GM21367 (cell line): ENCODE measurements around the gene EXOC3L1.

Experiments
- ATAC-seq: cut with Tn5 transposase; IDR thresholded peaks from one replicate; pipeline ENCODE4 v1.9.1; 2021; ENCODE audit not compliant: unreplicated experiment

The EXOC3L1 gene

DNA sequence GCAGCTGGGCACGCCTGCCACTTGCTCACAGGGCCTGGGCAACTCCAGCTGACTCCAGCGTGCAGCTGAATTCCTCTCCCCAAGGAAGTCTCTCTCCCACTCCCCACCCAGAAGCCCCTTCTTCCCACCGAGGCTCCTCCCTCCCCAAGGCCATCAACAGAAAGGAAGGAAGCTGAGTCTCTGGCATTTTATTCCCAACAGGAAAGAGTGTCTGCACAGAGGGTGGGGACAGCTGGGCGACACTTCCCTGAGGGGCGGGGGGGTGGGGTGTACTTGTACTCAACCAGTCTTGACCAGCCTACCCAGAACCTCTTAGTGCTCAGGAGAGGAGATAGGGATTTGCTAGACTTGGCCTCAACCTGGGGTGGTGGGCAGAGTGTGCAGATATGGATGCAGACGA is at the start of gene EXOC3L1:
EXOC3L1 (minus strand) TSS at position 96 of the 400 bp plus-strand sequence. CDS start 460 bp downstream, outside the sequence.
- ATAC-seq = no peak

- no peak for ATAC-seq
Observed at GRCh38 chr16:67238806-67239470, 49.0 kb upstream of the EXOC3L1 start.

GRCh38 chr16:67238278-67238575 is 48.3 kb upstream of the EXOC3L1 start:
- no peak for ATAC-seq

- ATAC-seq = no peak
Observed at GRCh38 chr16:67237396-67238277, 47.7 kb upstream of the EXOC3L1 start.

DNA sequence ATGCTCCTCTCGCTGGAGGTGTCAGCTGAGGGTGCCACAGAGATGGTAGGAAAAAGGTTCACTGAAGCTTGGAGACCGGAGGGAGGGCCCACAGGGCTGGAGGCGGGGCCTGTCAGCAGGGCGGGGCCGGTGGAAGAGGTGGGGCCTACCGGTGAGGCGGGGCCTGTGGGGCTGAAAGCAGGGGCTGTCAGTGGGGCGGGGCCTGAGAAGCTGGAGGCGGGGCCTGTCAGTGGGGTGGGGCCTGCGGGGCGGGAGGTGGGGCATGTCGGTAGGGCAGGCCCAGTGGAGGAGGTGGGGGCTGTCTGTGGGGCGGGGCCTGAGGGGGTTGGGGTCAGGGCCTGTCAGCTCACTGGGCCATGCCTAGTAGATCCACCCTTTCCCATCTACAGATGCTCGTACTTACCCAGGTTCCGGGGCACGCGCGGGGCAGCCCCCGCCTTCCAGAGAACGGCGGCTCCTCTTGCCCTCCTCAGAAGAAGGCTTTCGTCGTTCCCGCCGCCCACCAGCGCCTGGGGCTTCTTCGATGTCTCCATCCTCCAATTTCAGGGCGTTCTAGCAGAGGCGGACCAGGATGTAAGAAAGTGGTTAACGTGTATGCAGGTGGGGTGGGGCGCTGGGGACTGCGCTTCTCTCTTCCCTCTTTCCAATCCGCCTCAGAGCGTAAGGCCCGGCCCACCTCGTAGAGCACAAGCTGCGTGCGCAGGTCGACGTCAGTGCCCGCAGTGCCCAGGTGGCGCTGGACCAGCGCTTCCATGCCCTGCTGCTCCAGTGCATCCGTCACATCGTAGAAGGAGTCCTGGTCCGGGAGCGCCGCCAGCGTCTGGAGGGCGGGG is 46.8 kb upstream of the EXOC3L1 start:
- no peak for ATAC-seq

GRCh38 chr16:67235816-67236562 is 46.1 kb upstream of the EXOC3L1 start:
- no peak for ATAC-seq

DNA sequence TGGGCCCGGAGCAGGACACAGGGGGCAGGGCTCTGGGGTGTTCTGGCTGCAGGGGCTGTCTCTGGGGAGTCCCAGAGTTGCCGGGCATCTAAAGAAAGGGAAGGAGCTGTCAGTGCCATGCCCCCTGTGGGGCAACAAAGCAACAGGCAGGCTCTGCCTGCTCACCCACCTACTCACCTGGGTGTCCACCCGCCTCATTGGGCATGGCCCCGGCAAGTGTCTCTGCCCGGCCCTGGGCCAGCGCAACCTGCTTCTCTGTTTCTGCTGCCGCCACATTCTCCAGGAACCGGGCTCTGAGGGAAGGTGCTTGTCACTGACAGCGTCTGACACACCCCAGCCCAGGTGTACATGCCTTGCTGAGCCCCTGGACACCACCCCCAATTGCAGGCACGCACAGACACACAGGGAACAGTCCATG is 44.3 kb upstream of the EXOC3L1 start:
- no peak for ATAC-seq

GRCh38 chr16:67233596-67233995 is 43.7 kb upstream of the EXOC3L1 start:
- ATAC-seq = no peak

DNA sequence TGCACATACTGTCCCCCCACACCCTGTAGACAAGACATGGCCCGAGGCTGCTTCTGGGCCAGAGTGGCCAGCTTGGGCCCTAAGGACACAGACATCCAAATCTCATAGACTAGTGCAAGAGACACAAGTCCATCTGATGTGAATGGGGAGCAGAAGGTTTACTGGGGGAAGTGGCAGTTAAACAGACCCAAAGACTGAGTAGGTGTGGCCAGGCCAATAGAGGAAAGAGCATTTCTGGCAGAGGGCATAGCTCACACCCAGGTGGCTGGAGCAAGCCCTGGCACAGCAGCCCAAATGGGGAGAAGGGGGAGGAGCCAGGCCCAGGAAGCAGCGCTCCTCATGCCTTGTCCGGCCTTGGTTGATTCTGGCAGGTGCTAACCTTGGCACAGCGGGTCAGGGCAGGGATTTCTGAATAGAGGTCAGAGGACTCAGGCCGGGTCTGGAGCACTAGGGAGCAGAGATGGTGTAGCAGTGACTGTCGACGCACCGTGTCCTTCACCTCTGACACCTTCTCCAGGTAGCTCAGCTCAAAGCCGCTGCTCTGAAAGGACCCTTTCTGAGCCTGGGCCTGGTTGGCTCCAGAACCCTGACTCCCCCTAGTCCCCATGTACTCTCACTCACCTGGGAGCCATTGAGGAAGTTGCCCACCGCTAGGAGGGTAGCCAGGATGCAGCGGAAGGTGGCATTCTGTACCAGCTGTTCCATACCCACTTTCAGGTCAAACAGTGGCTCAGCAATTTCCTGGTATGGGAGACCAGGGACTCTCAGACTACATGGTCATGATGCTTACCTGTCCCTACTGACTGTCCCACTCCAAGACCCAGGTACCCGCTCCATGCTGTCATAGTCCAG is 41.1 kb upstream of the EXOC3L1 start:
- ATAC-seq = no peak

- no peak for ATAC-seq
Observed at GRCh38 chr16:67229906-67230808, 40.2 kb upstream of the EXOC3L1 start.

DNA sequence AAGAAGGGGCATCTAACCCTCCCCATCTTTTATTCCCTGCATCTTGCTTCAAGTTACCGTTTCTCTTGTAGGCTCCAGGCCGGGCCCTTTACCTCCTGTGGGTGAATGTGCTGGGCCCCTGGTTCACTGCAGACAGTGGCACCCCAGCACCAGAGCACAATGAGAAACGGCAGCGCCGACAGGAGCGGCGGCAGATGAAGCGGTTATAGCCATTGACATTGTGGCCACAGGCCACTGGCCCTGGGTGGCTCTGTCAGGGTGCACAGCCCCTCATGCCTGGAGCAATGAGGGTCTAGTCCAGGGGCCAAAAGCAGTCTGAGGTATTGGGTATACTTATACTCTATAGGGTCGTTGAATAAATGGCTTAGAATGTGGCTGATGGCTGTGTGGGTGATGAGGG is 39.0 kb upstream of the EXOC3L1 start:
- ATAC-seq = no peak

DNA sequence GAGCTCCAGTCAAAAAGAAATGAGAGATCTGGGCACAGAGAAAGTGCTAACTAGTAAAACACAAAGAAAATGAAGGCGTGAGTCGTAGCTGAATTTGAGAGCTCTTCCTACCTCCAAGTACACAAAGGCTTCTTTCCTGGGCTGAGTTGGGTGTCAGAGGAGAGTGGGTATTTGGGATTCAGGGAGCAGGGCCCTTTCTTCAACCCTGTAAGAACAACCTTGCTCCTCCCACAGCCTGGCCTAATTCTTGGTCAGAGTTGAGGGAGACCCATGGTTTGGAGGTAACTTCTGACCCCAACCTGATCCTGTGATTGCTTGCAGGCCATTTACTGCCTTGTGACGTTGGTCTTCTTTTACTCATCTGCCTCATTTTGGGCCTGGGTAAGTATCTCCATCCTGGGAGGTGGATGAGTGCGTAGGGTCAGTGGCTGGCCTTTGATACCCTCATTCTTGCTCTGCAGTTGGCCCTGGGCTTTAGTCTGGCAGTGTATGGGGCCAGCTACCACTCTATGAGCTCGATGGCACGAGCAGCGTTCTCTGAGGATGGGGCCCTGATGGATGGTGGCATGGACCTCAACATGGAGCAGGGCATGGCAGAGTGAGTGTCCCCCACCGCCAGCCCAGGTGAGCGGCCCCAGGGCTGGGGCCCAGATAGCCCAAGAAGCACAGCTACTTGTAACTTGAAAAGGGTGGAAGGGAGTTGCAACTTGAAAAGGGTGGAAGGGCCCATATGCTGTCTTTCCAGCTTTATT is 38.3 kb upstream of the EXOC3L1 start:
- no peak for ATAC-seq

DNA sequence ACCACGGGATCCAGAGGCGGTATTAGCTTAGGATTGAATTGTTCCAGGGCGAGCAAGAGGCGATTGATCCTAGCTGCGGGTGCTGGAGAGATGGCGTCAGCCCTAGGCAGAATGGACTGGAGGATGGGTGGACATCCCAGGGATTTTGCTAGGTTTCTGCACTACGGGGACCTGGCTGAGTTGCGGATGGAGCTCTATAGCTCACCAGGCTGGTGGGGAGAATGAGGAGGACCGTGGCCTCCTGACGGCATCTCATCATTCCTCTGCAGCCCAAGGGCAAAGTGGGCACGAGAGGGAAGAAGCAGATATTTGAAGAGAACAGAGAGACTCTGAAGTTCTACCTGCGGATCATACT is 37.6 kb upstream of the EXOC3L1 start:
- no peak for ATAC-seq

DNA sequence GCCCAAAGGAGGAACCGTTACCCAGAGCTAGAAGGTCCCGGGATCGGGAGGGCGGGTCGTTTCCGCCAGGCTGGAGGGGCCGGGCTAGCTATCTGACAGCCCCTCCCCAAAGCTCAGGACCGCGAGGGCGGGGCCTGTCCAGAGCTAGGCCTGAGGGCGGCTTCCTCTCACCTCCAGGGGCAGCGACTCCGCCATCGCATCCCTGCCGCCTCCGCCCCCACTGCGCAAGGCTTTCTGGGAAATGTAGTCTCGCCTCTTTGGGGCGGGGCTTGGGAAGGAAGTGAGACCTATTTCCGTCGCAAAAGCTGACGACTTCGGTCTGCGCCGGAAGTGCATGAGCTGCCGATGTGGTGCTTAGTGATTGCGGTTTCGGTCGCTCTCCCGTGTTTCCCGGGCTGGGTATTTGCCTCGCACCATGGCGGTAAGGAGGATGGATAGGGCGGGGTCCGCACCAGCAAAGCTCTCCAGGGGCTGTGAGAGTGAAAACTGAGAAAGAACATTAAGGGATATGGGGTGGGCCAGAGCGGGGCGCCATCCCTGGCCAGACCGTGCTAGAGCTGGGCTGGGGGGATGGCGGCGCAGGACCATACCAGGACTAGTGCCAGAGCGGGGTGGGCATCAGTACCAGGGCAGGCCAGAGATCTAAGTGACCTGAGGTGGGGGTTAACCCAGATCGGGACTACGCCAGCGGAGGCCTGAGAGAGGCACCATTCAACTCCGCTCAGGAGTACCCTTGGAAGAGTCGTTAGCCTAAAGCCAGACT is 37.0 kb upstream of the EXOC3L1 start, which contains the start of gene TMEM208:
TMEM208 (plus strand) TSS at position 327 of the 763 bp plus-strand sequence; CDS start at position 416, 89 bp downstream.
- peak; percentile 84 for ATAC-seq

DNA sequence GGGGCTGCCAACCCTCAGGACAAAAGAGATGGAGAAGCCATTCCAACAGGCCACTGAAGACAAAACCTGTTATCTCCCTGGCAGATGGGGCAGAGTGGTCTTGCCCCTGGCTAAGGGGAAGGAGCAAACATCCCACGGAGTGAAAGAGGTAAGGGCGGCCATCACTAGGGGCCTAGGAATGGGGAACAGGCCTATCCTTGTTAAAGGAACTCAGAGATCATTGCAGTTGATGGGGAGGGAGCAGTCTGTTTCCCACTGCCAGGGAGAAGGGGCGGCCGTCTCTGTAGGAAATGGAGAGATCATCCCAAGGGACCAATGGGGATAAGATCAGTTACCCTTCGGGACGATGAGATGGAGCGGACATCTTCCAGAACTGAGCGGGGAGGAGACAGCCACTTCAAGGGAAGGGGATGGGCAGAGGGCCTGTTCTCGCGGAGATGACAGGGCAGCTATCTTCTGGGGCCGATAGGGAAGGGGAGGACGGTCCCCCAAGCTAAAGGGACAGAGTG is 36.4 kb upstream of the EXOC3L1 start:
- ATAC-seq = no peak

GRCh38 chr16:67223992-67224391 is 34.1 kb upstream of the EXOC3L1 start:
- ATAC-seq = no peak
